Right ventricle myocardium inferior (tissue), 1 donor: ENCODE data around the gene CD9. TPM values are rescaled to one million over a fixed set of nuclear protein-coding genes. Genes with fewer than 3 reads are reported as not detected.

Source experiments
- ATAC-seq: fragments of 200-7000 bp; cut with Tn5 transposase; one replicate; pipeline ENCODE4 v1.9.1; 2020; ENCODE audit warnings: mild to moderate bottlenecking, moderate library complexity
- DNase-seq: peaks from one replicate; pipeline ENCODE4 v3.0.0; 2021; ENCODE audit errors: missing footprints
- intact Hi-C: fragments of 100-400 bp; cut with DNase I; formaldehyde crosslinking; loops from one replicate; pipeline ENCODE4 v1.11.0; 2022
- total RNA-seq: library from RNA; stranded (reverse); fragmentation: NEBNext Ultra II Directional; extraction: Animal tissue kit (Norgen Biotek cat#: 25700); gene quantifications from one replicate; pipeline ENCODE4 v1.2.1, GENCODE V29; 2021
- donor health status: DM: no; HTN: yes; CAD: no; lungs with severe emphysema.

The CD9 gene
- total RNA-seq, 1 donor from 2014 or later, result 46.9 TPM

- DNase-seq, result no peak
- intact Hi-C loops, result loop anchor here (2.0 to 5.0 kb wide), 2 partner anchors 51 to 206 kb away; no protein-coding TSS in a partner anchor
- ATAC-seq, result no peak
These were observed 77.8 kb downstream of the CD9 start for GRCh38 chr12:6277982-6278438.

- peak; percentile 95 for ATAC-seq
- DNase-seq, result peak; percentile 92
- intact Hi-C loops, result loop anchor here (1.0 to 5.0 kb wide), 3 partner anchors 52 to 206 kb away; no protein-coding TSS in a partner anchor
These were observed 78.4 kb downstream of the CD9 start for GRCh38 chr12:6278439-6279255.

- intact Hi-C loops, result loop anchor here (1.0 to 5.0 kb wide), 3 partner anchors 52 to 207 kb away; no protein-coding TSS in a partner anchor
- no peak for ATAC-seq
- no peak for DNase-seq
These were observed 79.0 kb downstream of the CD9 start for GRCh38 chr12:6279256-6279628.

- intact Hi-C loops, result loop anchor here (1.0 to 5.0 kb wide), 3 partner anchors 53 to 207 kb away; no protein-coding TSS in a partner anchor
- DNase-seq (no peak), ATAC-seq (no peak)
These were observed 79.4 kb downstream of the CD9 start for GRCh38 chr12:6279631-6280030.

GRCh38 chr12:6280053-6280469 is 79.9 kb downstream of the CD9 start:
- ATAC-seq (no peak), DNase-seq (no peak)
- intact Hi-C loops, result no loop called here

- DNase-seq, result no peak
- no peak for ATAC-seq
- intact Hi-C loops, result no loop called here
These were observed 80.5 kb downstream of the CD9 start for GRCh38 chr12:6280672-6281071.

GRCh38 chr12:6281081-6281809 is 81.0 kb downstream of the CD9 start:
- DNase-seq (no peak), ATAC-seq (no peak)
- intact Hi-C loops, result no loop called here

GRCh38 chr12:6282453-6282840 is 82.2 kb downstream of the CD9 start:
- ATAC-seq (no peak), DNase-seq (no peak)
- intact Hi-C loops, result no loop called here

GRCh38 chr12:6284273-6284672 is 84.1 kb downstream of the CD9 start:
- intact Hi-C loops, result loop anchor here (2.0 kb wide), 2 partner anchors 221 to 295 kb away; no protein-coding TSS in a partner anchor
- no peak for DNase-seq
- no peak for ATAC-seq

- peak; percentile 86 for ATAC-seq
- intact Hi-C loops, result loop anchor here (1.0 to 2.0 kb wide), 3 partner anchors 90 to 296 kb away; no protein-coding TSS in a partner anchor
- DNase-seq, result peak; percentile 84
These were observed 84.9 kb downstream of the CD9 start for GRCh38 chr12:6285063-6285477.

GRCh38 chr12:6285532-6286306 is 85.5 kb downstream of the CD9 start:
- ATAC-seq, result no peak
- intact Hi-C loops, result loop anchor here (1.0 to 2.0 kb wide), 3 partner anchors 90 to 297 kb away; no protein-coding TSS in a partner anchor
- no peak for DNase-seq

Other genes with a start within 250 kb of the CD9 start
- 244 TPM for gene VWF, start 75.7 kb upstream of the CD9 start, total RNA-seq
- gene PLEKHG6, start 110.3 kb downstream of the CD9 start, total RNA-seq, result 0.49 TPM
- 59.8 TPM for gene TNFRSF1A, start 141.7 kb downstream of the CD9 start, total RNA-seq
- 0.46 TPM for gene SCNN1A, start 175.2 kb downstream of the CD9 start, total RNA-seq
- 34.3 TPM for gene LTBR, start 183.8 kb downstream of the CD9 start, total RNA-seq
- not detected for gene CD27, start 244.6 kb downstream of the CD9 start, total RNA-seq